Epithelial cell of proximal tubule (primary cell): ENCODE measurements around the gene EPHA2. TPM values are rescaled to one million over a fixed set of nuclear protein-coding genes. Genes with fewer than 3 reads are reported as not detected.

Experiments
- DNase-seq: peaks from one replicate; pipeline ENCODE4 v3.0.0-alpha.2; 2011; ENCODE audit warnings: low read depth
- H3K4me3 ChIP-seq: 2 replicates; pipeline ENCODE4 v1.5.1; 2011; ENCODE audit warnings: low read depth, mild to moderate bottlenecking, low read length
- total RNA-seq: library from RNA; depleted of rRNA; stranded (reverse); fragments of >200 nt; gene quantifications from 2 replicates; pipeline ENCODE4 v1.2.3, GENCODE V29; 2015
- TF ChIP-seq, protein P1 (sequence below): conservative IDR thresholded peaks from 2 replicates; pipeline ENCODE4 v1.5.1; 2012; ENCODE audit warnings: low read depth, mild to moderate bottlenecking, low read length

Gene EPHA2
- total RNA-seq, 1 donor from 2014 or later: 112 TPM

- TF ChIP-seq, protein P1, sequence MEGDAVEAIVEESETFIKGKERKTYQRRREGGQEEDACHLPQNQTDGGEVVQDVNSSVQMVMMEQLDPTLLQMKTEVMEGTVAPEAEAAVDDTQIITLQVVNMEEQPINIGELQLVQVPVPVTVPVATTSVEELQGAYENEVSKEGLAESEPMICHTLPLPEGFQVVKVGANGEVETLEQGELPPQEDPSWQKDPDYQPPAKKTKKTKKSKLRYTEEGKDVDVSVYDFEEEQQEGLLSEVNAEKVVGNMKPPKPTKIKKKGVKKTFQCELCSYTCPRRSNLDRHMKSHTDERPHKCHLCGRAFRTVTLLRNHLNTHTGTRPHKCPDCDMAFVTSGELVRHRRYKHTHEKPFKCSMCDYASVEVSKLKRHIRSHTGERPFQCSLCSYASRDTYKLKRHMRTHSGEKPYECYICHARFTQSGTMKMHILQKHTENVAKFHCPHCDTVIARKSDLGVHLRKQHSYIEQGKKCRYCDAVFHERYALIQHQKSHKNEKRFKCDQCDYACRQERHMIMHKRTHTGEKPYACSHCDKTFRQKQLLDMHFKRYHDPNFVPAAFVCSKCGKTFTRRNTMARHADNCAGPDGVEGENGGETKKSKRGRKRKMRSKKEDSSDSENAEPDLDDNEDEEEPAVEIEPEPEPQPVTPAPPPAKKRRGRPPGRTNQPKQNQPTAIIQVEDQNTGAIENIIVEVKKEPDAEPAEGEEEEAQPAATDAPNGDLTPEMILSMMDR: no peak
- H3K4me3 ChIP-seq: no peak overlapping the region
- no peak for DNase-seq
These were observed 62.3 kb downstream of the EPHA2 start for GRCh38 chr1:16093611-16094010.

DNA sequence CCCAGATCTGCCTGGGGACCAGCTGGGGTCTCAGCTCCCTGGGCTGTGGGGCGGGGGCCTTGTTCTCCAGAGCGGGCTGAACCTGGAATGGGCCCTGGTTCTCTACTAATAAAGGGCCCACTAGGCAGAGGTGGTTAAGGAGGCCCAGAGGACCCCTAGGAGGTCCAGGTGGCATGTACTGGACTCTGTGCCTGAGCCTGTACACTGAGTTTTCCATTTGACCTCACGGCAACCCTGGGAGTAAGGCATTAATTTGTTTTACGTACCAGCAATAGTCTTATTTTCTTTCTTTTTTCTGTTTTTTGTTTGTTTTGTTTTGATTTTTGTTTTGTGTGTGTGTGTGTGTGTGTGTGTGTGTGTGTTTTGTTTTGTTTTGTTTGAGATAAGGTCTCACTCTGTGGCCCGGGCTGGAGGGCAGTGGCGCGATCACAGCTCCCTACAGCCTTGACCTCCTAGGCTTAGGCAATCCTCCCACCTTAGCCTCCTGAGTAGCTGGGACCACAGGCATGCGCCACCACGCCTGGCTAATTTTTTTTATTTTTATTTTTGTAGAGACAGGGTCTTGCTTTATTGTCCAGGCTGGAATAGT lies 62.9 kb downstream of the EPHA2 start:
- H3K4me3 ChIP-seq: no peak overlapping the region
- TF ChIP-seq, protein P1: no peak
- no peak for DNase-seq

GRCh38 chr1:16092097-16092922 lies 63.6 kb downstream of the EPHA2 start:
- DNase-seq: no peak
- TF ChIP-seq, protein P1: no peak
- no peak overlapping the region for H3K4me3 ChIP-seq

- no peak for DNase-seq
- TF ChIP-seq, protein P1: no peak
- H3K4me3 ChIP-seq: no peak overlapping the region
These were observed 64.6 kb downstream of the EPHA2 start for GRCh38 chr1:16091296-16091695.

DNA sequence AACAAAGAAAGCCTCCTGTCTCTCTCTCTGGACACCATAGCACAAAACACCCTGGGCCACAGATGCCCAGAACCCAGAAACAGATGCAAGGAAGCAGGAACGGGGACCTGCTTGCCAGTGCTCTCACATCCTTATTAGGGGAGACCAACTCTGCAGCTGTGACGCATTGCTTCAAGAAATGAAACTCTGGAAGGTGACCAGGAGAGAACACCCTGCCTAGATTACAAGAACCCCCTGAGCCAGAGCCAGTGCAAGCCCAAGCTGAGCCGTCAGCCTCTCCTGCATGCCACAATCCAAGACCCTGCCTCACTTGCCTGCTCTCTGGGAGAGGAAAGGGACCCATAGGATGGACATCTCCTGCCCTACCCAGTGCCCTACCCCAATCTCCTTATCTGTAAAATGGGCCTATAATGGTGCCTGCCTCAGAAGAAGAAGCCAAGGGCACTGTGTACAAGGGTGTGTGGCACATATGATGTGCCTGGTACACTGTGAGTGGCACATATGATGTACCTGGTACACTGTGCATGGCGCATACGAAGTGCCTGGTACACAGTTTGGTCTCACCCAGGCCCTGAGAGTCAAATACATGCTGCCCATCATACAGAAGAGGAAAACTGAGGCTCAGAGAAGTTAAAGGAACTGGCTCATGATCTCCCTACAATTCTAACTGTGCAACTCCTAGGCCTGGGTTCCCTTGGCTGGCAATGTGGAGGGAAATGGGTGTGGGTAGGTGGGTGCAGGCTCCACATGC lies 65.6 kb downstream of the EPHA2 start:
- H3K4me3 ChIP-seq: no peak overlapping the region
- DNase-seq: no peak
- TF ChIP-seq, protein P1: no peak

GRCh38 chr1:16088996-16089395 lies 66.9 kb downstream of the EPHA2 start:
- TF ChIP-seq, protein P1: no peak
- no peak for DNase-seq
- H3K4me3 ChIP-seq: no peak overlapping the region
